H1 (cell line): ENCODE measurements around the gene CABP1. TPM values are rescaled to one million over a fixed set of nuclear protein-coding genes. Genes with fewer than 3 reads are reported as not detected.

Experiments used
- ASH2L ChIP-seq: fragments of 200-600, 300-600 bp; sonication (generic); IDR thresholded peaks from one replicate; pipeline ENCODE4 v1.7.1; 2017; ENCODE audit warnings: low read length
- CBX5 ChIP-seq: fragments of 300-800, 300-1000 bp; sonication (generic); IDR thresholded peaks from 2 replicates; pipeline ENCODE4 v1.7.1; 2016; ENCODE audit warnings: antibody characterized with exemption, low read length, low read depth
- CHD1 ChIP-seq: IDR thresholded peaks from 2 replicates; pipeline ENCODE4 v1.6.1; 2012; ENCODE audit warnings: low read depth, low read length, improper control_type of control experiment
- CHD2 ChIP-seq: IDR thresholded peaks from 2 replicates; pipeline ENCODE4 v1.6.1; 2012; ENCODE audit warnings: low read length, improper control_type of control experiment
- HDAC2 ChIP-seq, 2 experiments: fragments of 300-600 bp in 1 of 2; sonication (generic) in 1 of 2; IDR thresholded peaks; 2 replicates each; pipeline ENCODE4 v1.6.1; 2011 to 2012; ENCODE audit warnings: low read depth in 2 of 2, low read length in 2 of 2, mild to moderate bottlenecking in 2 of 2, moderate library complexity in 2 of 2, borderline replicate concordance in 1 of 2, inconsistent platforms in 1 of 2
- KDM1A ChIP-seq: fragments of 200-600, 300-600 bp; sonication (generic); IDR thresholded peaks from 2 replicates; pipeline ENCODE4 v1.7.1; 2016; ENCODE audit warnings: mild to moderate bottlenecking, low read length, borderline replicate concordance
- POLR2AphosphoS5 ChIP-seq: IDR thresholded peaks from 2 replicates; pipeline ENCODE4 v1.6.1; 2011; ENCODE audit warnings: low read depth, low read length
- POU5F1 ChIP-seq: IDR thresholded peaks from 2 replicates; pipeline ENCODE4 v1.6.1; 2011; ENCODE audit warnings: low read depth, mild to moderate bottlenecking, low read length, moderate library complexity
- RAD21 ChIP-seq, 2 experiments: IDR thresholded peaks in 1 of 2; conservative IDR thresholded peaks in 1 of 2; 2 replicates each; pipeline ENCODE4 v1.6.1; 2011; ENCODE audit warnings: low read depth in 2 of 2, low read length in 2 of 2, improper control_type of control experiment in 1 of 2, inconsistent platforms in 1 of 2, mild to moderate bottlenecking in 1 of 2, moderate library complexity in 1 of 2
- RFX5 ChIP-seq: IDR thresholded peaks from 2 replicates; pipeline ENCODE4 v1.6.1; 2011; ENCODE audit warnings: low read depth, low read length, improper control_type of control experiment, borderline replicate concordance
- TAF7 ChIP-seq: optimal IDR thresholded peaks from 2 replicates; pipeline ENCODE3; 2011; ENCODE audit warnings: low read depth, mild to moderate bottlenecking, inconsistent platforms, low read length, moderate library complexity, borderline replicate concordance
- polyA plus RNA-seq, 7 experiments: library from polyadenylated mRNA; depleted of rRNA in 3 of 7; stranded (reverse) in 5 of 7; unstranded in 2 of 7; fragments of >200 nt in 5 of 7; fragments of 200-250 nt in 2 of 7; gene quantifications; 1 replicate in 5 of 7; 2 replicates in 1 of 7; 4 replicates in 1 of 7; pipeline versions ENCODE4 v1.2.1 to v1.2.3, GENCODE V29; 2011 to 2013; ENCODE audit warnings: missing spikeins in 2 of 7, mixed read lengths in 2 of 7
- total RNA-seq: library from RNA; stranded (reverse); fragmentation: NEBNext Ultra II Directional; extraction: Animal tissue kit (Norgen Biotek cat#: 25700); gene quantifications from 2 replicates; pipeline ENCODE4 v1.2.1, GENCODE V29; 2021
- TF ChIP-seq, protein P1 (sequence below): fragments of 300-600 bp; sonication (generic); IDR thresholded peaks from 2 replicates; pipeline ENCODE4 v1.7.1; 2012; ENCODE audit warnings: low read length, moderate library complexity, mild to moderate bottlenecking, inconsistent platforms; ENCODE audit not compliant: insufficient replicate concordance

Gene CABP1
- total and polyA plus RNA-seq, 2 of the 8 experiments (the other 6 are each of a cell fraction or from before 2014, with no cell fraction given) = 3.9 to 7.4 TPM

- TF ChIP-seq, protein P1, sequence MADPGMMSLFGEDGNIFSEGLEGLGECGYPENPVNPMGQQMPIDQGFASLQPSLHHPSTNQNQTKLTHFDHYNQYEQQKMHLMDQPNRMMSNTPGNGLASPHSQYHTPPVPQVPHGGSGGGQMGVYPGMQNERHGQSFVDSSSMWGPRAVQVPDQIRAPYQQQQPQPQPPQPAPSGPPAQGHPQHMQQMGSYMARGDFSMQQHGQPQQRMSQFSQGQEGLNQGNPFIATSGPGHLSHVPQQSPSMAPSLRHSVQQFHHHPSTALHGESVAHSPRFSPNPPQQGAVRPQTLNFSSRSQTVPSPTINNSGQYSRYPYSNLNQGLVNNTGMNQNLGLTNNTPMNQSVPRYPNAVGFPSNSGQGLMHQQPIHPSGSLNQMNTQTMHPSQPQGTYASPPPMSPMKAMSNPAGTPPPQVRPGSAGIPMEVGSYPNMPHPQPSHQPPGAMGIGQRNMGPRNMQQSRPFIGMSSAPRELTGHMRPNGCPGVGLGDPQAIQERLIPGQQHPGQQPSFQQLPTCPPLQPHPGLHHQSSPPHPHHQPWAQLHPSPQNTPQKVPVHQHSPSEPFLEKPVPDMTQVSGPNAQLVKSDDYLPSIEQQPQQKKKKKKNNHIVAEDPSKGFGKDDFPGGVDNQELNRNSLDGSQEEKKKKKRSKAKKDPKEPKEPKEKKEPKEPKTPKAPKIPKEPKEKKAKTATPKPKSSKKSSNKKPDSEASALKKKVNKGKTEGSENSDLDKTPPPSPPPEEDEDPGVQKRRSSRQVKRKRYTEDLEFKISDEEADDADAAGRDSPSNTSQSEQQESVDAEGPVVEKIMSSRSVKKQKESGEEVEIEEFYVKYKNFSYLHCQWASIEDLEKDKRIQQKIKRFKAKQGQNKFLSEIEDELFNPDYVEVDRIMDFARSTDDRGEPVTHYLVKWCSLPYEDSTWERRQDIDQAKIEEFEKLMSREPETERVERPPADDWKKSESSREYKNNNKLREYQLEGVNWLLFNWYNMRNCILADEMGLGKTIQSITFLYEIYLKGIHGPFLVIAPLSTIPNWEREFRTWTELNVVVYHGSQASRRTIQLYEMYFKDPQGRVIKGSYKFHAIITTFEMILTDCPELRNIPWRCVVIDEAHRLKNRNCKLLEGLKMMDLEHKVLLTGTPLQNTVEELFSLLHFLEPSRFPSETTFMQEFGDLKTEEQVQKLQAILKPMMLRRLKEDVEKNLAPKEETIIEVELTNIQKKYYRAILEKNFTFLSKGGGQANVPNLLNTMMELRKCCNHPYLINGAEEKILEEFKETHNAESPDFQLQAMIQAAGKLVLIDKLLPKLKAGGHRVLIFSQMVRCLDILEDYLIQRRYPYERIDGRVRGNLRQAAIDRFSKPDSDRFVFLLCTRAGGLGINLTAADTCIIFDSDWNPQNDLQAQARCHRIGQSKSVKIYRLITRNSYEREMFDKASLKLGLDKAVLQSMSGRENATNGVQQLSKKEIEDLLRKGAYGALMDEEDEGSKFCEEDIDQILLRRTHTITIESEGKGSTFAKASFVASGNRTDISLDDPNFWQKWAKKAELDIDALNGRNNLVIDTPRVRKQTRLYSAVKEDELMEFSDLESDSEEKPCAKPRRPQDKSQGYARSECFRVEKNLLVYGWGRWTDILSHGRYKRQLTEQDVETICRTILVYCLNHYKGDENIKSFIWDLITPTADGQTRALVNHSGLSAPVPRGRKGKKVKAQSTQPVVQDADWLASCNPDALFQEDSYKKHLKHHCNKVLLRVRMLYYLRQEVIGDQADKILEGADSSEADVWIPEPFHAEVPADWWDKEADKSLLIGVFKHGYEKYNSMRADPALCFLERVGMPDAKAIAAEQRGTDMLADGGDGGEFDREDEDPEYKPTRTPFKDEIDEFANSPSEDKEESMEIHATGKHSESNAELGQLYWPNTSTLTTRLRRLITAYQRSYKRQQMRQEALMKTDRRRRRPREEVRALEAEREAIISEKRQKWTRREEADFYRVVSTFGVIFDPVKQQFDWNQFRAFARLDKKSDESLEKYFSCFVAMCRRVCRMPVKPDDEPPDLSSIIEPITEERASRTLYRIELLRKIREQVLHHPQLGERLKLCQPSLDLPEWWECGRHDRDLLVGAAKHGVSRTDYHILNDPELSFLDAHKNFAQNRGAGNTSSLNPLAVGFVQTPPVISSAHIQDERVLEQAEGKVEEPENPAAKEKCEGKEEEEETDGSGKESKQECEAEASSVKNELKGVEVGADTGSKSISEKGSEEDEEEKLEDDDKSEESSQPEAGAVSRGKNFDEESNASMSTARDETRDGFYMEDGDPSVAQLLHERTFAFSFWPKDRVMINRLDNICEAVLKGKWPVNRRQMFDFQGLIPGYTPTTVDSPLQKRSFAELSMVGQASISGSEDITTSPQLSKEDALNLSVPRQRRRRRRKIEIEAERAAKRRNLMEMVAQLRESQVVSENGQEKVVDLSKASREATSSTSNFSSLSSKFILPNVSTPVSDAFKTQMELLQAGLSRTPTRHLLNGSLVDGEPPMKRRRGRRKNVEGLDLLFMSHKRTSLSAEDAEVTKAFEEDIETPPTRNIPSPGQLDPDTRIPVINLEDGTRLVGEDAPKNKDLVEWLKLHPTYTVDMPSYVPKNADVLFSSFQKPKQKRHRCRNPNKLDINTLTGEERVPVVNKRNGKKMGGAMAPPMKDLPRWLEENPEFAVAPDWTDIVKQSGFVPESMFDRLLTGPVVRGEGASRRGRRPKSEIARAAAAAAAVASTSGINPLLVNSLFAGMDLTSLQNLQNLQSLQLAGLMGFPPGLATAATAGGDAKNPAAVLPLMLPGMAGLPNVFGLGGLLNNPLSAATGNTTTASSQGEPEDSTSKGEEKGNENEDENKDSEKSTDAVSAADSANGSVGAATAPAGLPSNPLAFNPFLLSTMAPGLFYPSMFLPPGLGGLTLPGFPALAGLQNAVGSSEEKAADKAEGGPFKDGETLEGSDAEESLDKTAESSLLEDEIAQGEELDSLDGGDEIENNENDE = no peak
- TF ChIP-seq HDAC2 (IDR thresholded peaks at IDR 0.05; ENCODE audit: borderline replicate concordance in 1 of 2, low read depth in 2 of 2, low read length in 2 of 2) (no peak), CHD1 (no peak), POLR2AphosphoS5 (no peak), KDM1A (no peak), CHD2 (no peak), TAF7 (no peak), CBX5 (no peak), ASH2L (no peak), POU5F1 (no peak), RFX5 (no peak), RAD21 (IDR thresholded peaks at IDR 0.05 in 1 of 2, conservative IDR thresholded peaks at IDR 0.05 in 1 of 2; ENCODE audit: low read depth in 2 of 2, low read length in 2 of 2) (no peak)
Observed at GRCh38 chr12:120663741-120664140, 23.3 kb downstream of the CABP1 start (continued).
